Hematopoietic multipotent progenitor cell treated with erythropoietin and hydrocortisone succinate and interleukin-3 and kit ligand, for 15 days (in vitro differentiated cells): ENCODE data around the gene EXOSC7.
A peak's percentile ranks its signal among the peaks of the same experiment; 100 is the strongest.
"Not testable (repeated sequence)": the region's sequence is repeated elsewhere in the genome, so short reads cannot be mapped to it uniquely, and the experiment has no call there.

ENCODE experiments used
- DNase-seq: peaks from one replicate; pipeline ENCODE4 v3.0.0-alpha.2; 2015; ENCODE audit warnings: low spot score

Gene EXOSC7

DNA sequence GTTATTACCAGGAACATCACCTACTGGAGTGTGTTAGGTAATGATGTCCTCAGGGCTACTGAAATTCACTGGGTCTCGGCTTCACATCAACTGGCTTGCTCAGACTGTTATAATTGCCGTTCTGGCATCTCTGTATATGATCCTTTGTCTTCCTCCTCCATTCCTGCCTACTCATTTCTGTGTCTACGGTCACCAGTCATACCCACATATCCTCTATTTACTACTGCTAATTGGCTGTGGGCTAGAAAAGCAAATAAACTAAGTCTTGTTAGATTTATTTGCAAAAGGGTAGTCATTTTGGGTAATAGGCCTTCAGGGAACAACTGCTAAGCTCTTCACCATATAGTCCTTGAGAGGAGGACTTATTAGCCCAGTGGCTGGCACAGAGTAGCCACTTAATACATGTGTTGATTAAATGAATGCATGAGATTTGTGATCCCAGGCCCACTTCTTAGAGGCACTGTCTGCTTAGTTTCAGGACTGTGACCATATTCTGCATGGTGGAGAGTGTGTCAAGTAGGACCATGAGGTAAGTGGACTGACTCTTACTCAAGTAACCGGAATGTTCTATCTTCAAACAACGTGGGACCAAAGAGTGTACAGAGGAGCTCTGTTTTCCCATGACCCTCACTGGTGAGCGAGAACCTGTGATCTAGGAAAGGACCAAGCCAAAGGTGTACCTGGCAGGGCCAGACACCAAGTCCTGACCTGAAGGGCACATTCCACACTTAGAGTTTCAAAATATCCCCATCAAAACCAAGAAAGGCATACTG, 13.2 kb upstream of the EXOSC7 start:
- no peak for DNase-seq

DNA sequence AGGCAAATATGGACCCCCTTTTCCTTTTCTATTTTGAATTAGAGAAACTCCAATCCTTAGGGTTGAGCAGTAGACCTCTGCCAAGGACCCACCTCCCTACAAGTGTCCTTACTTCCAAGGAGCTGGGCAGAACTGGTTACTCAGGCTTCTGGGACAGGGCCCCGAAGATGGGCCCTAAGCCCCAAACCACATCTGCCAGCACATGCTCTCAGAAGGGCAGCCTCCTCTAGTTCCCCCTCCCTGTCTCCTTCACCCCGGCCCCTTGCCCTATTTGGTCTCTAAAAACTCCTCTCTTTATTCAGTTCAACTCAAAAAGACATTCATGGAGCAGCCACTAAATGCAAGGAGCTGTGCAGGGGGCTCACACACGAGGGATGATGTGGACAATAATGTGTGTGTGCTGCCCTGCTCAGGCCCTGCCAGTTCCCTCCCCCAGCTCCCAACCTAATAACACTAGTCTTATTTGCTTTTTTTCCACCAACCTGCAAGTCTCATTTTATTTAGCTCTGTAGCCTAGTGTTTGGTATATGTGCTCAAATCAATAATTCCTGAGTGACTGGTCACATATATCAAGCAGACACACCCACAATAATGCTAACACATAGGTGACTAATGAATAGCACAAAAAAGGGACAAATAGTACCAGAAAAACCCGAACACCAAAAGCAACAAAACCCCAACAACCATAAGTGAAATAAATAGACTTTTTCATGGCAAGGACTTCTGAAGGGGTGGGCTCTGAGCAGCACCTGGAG, 12.3 kb upstream of the EXOSC7 start:
- no peak for DNase-seq

DNA sequence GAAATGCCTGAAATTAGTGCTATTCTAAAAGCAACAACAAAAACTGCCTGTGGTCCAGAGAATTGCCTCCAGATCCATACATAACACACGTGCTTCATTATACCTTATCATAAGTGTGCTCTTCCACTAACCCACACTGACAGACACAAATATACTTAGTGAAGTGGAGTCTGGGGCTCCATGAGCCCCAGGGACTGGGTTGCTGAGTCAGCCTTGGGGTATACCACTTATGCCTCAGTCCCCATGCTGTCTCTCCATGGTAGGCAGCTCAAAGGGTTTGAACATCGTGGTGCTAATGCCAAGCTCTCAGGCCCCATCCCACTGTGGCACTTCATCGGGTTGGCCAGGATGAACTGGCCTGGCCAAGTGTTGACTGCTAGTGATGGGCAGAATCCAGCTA, 10.9 kb upstream of the EXOSC7 start:
- no peak for DNase-seq

DNA sequence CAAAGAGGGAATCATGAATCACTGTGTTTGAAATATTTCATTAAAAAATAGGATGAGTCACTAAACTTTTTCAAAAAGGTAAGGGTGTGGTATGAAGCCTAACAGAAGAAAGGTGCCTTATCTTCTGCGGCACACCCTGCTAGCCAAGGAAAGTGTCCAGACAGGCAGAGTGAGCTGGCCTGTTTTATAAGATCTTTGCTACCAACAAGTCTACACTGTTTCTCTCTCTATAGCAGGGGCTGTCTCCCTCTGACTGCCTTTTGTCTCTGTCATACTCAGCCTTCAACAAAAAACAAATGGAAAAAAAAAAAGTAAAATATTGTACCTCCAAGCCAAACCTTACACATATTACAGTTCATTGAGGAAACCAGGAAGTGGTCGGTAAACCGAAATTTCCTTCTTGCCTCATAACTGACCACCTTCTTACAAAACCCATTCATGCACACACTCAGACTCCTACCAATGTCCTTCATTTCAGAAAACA, 9.2 kb upstream of the EXOSC7 start:
- peak; percentile 38 for DNase-seq

DNA sequence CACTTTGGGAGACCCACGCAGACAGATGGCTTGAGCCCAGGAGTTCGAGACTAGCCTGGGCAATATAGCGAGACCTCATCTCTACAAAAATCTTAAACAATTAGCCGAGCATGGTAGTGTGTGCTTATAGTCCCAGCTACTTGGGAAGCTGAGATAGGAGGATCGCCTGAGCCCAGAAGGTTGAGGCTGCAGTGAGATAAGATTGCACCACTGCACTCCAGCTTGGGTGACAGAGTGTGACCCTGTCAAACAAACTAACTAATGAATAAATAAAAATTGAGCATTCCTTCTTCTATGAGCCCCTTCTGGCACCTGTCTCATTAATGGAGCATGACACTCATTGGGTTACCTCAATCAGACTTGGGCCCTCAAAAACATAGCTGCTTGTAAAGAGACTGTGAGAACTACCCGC, 7.6 kb upstream of the EXOSC7 start:
- DNase-seq = peak; percentile 71

GRCh38 chr3:44969154-44969827, 6.8 kb upstream of the EXOSC7 start:
- DNase-seq = peak; percentile 51

DNA sequence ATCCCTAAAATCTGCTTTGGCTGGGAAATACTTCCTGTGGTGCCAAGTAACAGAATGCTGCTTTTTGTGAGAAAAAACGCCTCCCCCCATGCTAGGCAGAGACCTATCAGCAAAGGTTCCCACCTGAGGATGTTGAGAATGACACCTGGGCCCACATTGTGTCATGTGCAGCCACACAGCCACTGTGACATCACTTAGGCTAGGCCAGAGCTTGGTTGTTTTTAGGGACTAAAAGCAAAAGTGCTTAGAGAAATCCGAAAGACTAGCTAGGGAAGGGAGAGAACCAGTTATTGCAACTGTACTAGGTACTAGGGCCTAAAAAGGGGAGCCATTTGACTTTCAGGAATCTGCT, 6.2 kb upstream of the EXOSC7 start:
- DNase-seq = no peak

DNA sequence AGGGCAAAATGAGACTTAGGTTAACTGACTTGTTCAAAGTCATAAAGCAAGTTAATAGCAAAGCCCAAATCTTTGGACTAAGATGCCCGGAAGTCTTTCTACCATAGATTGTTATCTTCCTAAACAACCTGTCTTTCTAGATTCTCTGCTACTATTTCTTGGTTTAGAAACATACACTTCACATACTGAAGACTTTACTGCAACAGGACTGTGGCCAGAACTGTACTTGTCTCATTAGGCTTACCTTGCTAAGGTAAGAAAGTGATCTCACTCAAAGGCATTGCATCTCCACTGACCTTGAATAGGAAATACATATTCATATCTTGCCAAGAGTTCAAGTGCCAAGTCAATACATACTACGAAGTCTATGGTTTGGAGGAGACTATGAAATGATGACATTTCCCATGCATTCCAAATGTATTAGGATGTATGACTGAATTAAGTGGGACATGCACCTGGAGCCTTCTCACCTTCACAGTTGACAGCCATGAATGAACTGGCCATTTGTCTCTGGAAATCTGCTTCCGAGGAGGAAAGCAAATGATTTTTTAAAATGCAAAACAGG, 5.0 kb upstream of the EXOSC7 start:
- no peak for DNase-seq

DNA sequence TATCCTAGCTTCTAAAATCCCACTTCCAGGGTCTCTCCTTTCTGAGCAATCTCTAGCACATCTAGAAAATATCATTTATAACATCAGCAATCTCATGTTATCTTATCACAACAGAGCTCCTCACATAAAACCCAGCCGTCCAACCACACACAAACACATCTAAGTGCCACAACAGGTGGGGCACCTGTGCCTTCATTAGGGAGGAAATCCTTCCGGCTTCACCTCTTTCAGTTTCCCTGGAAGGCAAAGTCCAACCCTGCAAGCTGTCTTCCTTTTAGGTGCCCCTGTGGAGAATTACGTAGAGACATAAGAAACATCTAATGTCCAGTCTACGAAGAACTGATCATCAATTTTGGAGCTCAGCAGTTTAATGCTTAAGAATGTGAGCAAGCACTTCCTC, 1.6 kb upstream of the EXOSC7 start:
- DNase-seq = no peak

DNA sequence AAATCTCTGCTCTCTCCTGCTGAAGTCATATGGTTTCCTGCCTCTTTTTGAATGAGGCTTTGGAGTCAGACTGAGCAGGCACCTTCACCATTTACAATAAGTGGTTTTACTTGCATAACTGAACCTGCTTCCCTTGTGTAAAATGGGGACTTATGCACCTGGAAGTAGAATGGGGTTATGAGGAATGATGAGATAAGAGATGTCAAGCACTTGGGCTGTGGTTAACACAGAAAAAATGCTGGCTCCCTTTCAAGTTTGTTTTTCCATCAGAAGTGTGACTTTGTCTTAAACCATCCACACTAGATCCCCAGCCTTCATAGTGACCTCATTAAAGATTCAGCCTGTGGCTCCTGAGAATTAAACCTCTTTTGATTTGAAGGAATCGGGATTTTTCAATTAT, 5.2 kb downstream of the EXOSC7 start:
- DNase-seq = no peak

DNA sequence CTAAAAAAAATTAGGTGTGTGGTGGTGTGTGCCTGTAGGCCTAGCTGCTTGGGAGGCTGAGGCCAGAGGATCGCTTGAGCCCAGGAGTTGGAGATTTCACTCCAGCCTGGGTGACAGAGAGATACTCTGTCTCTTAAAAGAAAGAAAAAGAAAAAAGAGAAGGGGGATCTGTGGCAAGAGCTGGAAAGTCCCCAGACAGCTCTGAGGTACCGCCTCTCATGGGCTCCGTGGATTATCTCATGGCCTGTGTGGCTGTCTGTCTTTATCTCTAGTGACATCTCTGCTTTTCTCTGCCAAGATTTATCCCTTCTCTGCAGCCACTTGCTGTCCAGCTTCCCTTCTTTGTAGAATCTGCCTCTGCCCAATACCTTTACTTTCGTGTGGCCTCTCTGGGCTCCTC, 5.7 kb downstream of the EXOSC7 start:
- no peak for DNase-seq

DNA sequence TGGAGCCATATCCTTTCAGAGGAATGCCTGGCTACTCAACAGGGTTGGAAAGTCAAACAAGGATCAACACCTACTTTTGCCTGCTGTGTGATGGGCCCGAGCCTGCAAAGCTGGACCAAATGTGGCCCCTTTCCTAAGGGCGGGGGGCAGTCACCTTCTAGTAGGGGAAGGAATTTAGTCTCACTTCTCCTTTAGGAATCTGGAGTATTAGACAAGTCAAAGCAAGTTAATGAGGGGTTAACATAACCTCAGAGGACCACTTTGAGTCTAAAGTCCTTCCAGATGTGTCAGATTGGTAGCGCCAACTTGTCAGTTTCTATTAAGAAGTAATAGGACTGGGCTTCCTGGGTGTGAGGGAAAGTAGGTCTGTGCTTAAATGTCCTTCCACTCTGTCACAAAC, 6.8 kb downstream of the EXOSC7 start:
- DNase-seq = no peak

DNA sequence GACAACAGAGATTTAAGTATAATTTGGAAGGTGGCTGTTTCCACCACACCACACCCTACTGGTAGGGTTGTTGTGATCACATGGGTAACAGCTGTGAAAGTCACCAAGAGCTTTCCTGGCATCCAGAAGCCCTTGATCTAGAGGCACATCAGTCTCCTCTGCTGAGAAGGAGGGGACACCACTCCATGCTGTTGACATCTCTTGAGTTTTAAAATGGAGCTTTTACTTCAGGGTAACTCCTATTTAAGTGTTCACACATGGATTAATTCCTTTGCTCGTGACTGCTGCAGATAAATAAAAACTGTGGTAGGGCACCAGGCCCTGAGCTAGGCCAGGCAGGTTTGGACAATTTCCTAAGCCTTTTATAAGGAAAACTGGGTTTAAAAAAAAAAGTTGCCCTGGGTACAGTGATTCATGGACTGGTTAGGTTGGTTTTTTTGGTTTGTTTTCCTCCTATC, 7.5 kb downstream of the EXOSC7 start:
- no peak for DNase-seq

GRCh38 chr3:44984335-44984734, 8.3 kb downstream of the EXOSC7 start:
- DNase-seq = no peak

- not testable (repeated sequence) for DNase-seq
These were observed 10.3 kb downstream of the EXOSC7 start for GRCh38 chr3:44986330-44986729.

DNA sequence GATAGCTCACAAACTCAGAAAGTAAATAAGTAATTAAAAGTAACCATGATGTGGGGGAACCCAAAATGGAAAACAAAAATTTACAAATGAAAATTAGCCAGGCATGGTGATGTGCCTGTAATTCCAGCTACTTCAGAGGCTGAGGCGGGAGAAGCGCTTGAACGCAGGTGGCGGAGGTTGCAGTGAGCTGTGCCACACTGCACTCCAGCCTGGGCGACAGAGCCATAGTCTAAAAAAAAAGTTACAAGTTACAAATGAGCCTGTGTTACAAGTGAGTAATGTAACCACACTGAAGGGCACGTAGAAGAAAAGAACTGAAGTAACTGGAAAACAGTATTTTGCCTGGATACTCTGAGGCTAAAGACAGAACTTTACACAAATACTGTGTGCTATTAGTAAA, 11.3 kb downstream of the EXOSC7 start:
- DNase-seq = no peak

DNA sequence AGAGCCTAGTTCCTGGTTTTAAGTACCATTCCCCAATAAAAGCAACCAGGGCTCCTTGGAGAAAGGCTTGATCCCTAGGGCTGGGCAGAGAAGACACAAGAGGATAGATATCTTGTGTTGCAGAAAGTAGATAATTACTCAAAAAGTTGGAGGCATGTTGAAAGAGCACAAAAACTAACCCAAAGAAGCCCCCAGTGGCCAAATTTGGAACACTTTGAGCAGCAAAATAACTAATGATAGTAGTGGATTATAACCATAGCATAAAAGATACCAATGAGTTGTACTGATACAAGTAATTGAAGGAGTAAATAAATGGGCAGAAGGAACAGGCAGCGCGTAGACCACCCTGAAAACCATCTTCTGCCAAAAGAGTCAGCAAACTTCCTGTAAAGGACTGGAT, 12.0 kb downstream of the EXOSC7 start:
- peak; percentile 56 for DNase-seq

DNA sequence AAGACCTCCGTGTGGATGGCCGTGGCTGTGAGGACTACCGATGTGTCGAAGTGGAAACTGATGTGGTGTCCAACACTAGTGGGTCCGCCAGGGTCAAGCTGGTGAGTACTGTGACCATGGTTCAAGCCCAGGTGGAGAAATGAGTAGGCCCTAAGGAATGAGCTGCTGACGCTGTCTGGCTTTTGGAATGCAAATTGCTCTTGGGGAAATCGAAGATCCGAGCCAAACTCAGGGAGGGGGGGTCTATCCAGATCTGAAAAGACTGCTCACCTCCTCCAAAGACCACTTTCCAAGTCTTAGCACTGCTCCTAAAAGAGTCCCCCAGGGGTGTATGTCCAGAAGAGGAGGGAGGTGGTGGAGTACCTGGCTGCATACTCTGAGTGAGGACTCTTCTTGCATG, 13.1 kb downstream of the EXOSC7 start:
- DNase-seq = no peak

GRCh38 chr3:44989636-44990373, 13.8 kb downstream of the EXOSC7 start:
- DNase-seq = no peak

- no peak for DNase-seq
These were observed 15.3 kb downstream of the EXOSC7 start for GRCh38 chr3:44991326-44991725.

GRCh38 chr3:44992555-44993470, 16.8 kb downstream of the EXOSC7 start:
- DNase-seq = peak; percentile 56
